Measurements from ENCODE around the gene PTGER1.
"Not testable (repeated sequence)": the region's sequence is repeated elsewhere in the genome, so short reads cannot be mapped to it uniquely, and the experiment has no call there.

The PTGER1 gene

GRCh38 chr19:14473978-14474578 is 1.1 kb downstream of the PTGER1 start:
- DNase-seq (ENCODE audit: low spot score): no peak

- peak; percentile 71 for DNase-seq (ENCODE audit: low spot score)
Observed at GRCh38 chr19:14473073-14473977, 1.8 kb downstream of the PTGER1 start.

DNA sequence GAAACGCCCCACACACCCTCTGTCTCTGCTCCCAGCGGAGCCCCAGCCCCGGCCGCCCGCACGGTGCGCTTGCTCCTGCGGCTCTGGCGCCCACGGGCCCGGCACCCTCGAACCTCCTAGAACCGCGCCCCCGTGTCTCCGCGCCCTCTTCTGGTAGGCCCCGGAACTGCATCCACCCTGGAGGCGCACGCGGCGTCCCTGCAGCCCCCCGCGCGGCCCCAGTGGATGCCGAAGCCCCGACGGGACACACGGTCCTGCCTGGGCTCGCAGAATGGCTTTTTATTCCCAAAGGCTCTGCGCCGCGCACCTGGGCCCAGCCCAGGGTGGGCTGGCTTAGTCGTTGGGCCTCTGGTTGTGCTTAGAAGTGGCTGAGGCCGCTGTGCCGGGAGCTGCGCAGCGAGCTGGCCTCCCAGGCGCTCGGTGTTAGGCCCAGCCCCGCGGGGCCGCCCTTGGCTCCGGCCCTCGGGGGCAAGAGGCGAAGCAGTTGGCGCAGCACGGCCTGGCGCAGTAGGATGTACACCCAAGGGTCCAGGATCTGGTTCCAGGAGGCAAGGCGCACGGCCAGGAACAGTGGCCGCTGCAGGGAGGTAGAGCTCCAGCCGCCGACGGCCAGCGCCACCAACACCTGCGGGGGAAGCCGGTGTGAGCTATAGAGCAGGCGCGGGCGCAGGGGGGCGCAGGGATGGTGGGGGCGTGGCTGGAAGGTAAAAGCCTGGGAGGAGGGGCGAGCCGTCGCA is 2.8 kb downstream of the PTGER1 start:
- DNase-seq (ENCODE audit: low spot score): peak; percentile 95

GRCh38 chr19:14471436-14472187 is 3.5 kb downstream of the PTGER1 start:
- DNase-seq (ENCODE audit: low spot score): no peak

DNA sequence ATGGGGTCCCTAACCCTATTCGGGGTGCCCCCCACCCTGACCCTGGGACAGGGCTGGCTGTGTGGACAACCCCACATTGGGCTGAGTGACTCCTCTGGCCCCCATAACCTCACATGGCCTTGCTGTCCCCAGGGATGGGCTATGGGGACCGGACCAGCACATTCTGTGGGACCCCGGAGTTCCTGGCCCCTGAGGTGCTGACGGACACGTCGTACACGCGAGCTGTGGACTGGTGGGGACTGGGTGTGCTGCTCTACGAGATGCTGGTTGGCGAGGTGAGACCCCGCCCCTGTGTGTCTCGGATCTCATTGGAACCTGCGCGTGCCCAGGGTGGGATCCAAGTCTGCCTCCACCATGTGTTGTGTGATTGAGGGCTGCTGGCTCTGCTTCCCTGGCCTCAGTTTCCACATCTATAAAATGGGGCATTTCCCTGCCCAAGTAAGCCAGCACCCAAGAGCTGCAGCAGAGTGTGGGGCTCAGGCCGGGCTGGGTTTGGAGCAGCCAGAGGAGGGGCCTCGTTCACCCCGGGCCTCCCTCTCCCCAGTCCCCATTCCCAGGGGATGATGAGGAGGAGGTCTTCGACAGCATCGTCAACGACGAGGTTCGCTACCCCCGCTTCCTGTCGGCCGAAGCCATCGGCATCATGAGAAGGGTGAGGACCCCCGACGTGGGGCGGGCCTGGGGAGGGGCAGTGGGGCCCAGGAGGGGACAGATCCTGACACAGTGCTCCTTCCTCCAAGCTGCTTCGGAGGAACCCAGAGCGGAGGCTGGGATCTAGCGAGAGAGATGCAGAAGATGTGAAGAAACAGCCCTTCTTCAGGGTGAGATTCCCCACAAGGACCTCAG is 4.9 kb downstream of the PTGER1 start:
- DNase-seq (ENCODE audit: low spot score): no peak

GRCh38 chr19:14467816-14468215 is 7.3 kb downstream of the PTGER1 start:
- DNase-seq (ENCODE audit: low spot score): no peak

GRCh38 chr19:14467391-14467790 is 7.8 kb downstream of the PTGER1 start:
- no peak for DNase-seq (ENCODE audit: low spot score)

DNA sequence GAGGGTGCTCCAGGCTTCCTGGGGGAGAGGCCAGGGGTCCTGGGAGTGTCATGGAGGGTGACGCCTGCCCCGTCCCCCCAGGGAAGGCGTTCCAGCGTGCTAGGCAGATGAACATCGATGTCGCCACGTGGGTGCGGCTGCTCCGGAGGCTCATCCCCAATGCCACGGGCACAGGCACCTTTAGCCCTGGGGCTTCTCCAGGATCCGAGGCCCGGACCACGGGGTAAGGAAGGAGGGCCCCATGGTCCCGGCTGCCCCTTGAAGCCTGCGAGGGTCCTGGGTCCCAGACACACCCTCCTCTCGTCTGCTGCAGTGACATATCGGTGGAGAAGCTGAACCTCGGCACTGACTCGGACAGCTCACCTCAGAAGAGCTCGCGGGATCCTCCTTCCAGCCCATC is 11.4 kb downstream of the PTGER1 start:
- no peak for DNase-seq (ENCODE audit: low spot score)

GRCh38 chr19:14462401-14462800 is 12.8 kb downstream of the PTGER1 start:
- not testable (repeated sequence) for DNase-seq (ENCODE audit: low spot score)

DNA sequence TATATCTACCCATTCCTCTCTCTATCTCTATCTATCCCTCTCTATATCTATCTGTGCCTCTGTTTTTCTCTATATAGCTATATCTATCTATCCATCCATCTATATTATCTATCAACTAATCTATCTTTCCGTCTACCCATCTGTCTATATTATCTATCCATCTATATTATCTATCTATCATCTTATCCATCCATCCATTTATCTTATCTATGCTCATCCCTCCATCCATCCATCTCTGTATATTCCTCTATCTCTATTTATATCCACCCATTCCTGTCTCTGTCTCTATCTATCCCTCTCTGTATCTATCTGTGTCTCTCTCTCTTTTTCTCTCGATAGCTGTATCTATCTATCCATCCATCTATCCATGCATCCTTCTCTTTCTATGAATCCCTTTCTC is 14.2 kb downstream of the PTGER1 start:
- no peak for DNase-seq (ENCODE audit: low spot score)

DNA sequence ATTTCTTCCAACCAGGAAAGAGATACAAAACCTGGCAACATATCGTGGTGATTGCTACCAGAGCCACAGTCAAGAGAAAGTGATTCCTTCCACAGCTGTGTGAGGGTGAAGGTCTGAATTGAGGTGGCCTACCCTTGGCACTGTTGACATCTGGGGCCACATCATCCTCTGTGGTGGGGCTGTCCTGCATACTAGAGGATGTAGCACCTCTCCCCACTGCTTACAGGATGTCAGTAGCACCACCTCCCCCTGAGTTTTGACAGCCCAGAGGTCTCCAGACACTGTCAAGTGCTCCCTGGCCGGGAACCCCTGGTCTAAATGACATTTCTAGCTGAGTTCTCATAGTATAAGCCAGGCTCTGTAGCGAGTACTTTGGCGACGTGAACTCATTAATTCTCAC is 15.5 kb downstream of the PTGER1 start:
- DNase-seq (ENCODE audit: low spot score): no peak

- not testable (repeated sequence) for DNase-seq (ENCODE audit: low spot score)
Observed at GRCh38 chr19:14452303-14452702, 22.9 kb downstream of the PTGER1 start.

- no peak for DNase-seq (ENCODE audit: low spot score)
Observed at GRCh38 chr19:14450876-14451275, 24.3 kb downstream of the PTGER1 start.

DNA sequence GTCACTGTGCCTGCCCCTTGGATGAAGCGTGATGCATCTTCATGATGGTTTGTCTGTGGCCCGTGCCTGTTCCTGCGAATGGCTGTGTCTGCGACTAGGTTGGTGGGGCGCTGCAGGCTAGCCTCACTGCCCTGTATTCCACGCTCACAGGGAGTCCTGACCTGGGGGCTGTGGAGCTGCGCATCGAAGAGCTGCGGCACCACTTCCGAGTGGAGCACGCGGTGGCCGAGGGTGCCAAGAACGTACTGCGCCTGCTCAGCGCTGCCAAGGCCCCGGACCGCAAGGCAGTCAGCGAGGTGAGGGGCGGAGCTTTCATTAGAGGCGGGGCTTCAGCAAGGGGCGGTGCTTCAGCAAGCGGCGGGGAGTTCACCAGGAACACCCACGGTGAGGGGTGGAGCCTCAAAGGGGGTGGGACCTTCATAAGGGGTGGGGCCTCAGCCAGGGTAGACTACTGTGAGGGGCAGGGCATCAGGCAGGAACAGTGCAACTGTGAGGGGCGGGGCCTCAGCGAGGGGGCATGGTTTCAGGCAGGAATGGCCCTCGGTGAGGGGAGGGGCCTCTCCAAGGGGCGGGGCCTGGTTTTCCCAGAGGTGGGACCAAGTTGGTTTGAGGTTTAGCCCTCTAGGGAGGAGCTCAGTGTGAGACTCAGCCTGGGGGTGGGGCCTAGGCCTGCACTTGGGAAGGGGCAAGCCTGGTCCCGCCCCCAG is 24.8 kb downstream of the PTGER1 start:
- peak; percentile 97 for DNase-seq (ENCODE audit: low spot score)

- DNase-seq (ENCODE audit: low spot score): no peak
Observed at GRCh38 chr19:14449321-14449720, 25.8 kb downstream of the PTGER1 start.

DNA sequence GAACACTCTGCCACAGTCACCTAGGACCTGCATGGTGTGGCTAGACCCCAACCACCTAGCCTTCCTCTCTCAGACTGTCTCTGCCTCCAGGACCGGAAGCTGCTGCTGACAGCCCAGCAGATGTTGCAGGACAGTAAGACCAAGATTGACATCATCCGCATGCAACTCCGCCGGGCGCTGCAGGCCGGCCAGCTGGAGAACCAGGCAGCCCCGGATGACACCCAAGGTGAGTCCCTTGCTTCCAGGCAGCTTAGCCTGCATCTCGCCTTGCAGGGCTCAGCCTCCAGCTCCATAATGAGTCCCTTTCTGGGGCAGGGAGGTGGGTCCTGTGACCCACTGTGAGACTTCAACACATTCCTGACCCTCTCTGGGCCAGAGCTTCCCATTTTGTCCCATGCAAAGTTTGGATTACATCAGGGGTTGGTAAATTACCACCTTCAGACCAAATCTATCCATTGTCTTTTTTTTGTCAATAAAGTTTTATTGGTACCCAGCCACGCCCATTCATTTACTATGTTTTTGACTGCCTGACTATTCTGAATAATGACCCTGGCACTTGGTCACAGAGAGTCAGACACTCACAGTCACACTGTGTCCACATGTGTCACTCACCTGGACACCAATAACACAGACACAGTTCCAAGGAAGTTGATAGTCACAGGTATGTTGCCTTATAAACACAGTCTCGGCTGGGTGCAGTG is 28.7 kb downstream of the PTGER1 start:
- DNase-seq (ENCODE audit: low spot score): no peak

GRCh38 chr19:14443632-14444216 is 31.4 kb downstream of the PTGER1 start:
- no peak for DNase-seq (ENCODE audit: low spot score)

DNA sequence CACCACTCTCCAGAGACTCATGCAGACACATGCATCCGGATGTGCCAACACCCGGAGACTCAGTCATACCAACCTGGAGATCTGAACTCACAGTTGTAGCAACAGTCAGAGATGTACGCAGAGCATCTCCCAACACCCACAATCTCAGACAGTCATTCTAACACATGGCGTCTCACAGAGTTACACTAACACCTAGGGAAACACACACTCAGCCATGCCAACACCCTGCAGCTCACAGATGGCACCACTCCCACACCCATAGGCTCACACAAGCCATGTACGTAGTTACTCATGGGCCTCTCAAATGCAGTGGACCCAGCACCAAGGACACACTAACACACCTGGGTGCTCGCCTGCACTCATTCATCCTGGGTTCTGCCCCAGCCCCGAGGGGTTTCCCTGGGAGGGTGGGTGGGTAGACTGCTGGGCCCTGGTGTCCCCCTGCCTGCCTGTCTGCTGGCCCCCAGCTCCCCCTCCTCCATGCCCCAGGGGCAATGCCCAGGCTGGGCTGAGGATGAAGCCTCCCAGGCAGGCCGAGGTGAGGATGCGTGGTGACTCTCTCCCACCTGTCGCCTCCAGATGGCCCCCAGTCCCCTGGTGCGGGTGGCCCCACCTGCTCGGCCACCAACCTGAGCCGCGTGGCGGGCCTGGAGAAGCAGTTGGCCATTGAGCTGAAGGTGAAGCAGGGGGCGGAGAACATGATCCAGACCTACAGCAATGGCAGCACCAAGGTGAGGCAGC is 32.1 kb downstream of the PTGER1 start:
- no peak for DNase-seq (ENCODE audit: low spot score)

Measured in iPS-NIHi11 (cell line).